Neural progenitor cell (in vitro differentiated cells): ENCODE results near the gene GRIK1.

Experiments
- CTCF ChIP-seq: fragments of 200-600 bp; sonication (generic); IDR thresholded peaks from 2 replicates; pipeline ENCODE4 v1.5.1; 2017; ENCODE audit warnings: antibody characterized with exemption, mild to moderate bottlenecking
- EZH2 ChIP-seq: fragments of 200-600 bp; sonication (generic); IDR thresholded peaks from 2 replicates; pipeline ENCODE4 v1.6.1; 2017; ENCODE audit warnings: antibody characterized with exemption, mild to moderate bottlenecking, moderate library complexity
- EZH2phosphoT487 ChIP-seq: fragments of 200-600 bp; sonication (generic); IDR thresholded peaks from 2 replicates; pipeline ENCODE4 v1.6.1; 2017; ENCODE audit warnings: antibody characterized with exemption

- TF ChIP-seq EZH2 (no peak), CTCF (no peak), EZH2phosphoT487 (no peak)
These were observed 120.0 kb downstream of the GRIK1 start for GRCh38 chr21:29819675-29820326.
